CD14-positive monocyte (primary cell): ENCODE data around the gene SLC25A21. TPM values are rescaled to one million over a fixed set of nuclear protein-coding genes. Genes with fewer than 3 reads are reported as not detected.

ENCODE experiments used
- DNase-seq, 3 donors: peaks; one replicate each; pipeline ENCODE4 v3.0.0-alpha.2; 2011 to 2022
- H2AFZ ChIP-seq: 2 replicates; pipeline ENCODE4 v1.6.0; 2012; ENCODE audit warnings: mild to moderate bottlenecking, low read depth, low read length, inconsistent platforms; ENCODE audit not compliant: insufficient read depth, poor library complexity, severe bottlenecking
- H3K27ac ChIP-seq, 2 donors: 1 replicate in 1 of 2; 2 replicates in 1 of 2; pipeline ENCODE4 v1.5.1; 2012 to 2013; ENCODE audit warnings: low read length in 2 of 2, control low read depth in 1 of 2, inconsistent platforms in 1 of 2, low read depth in 1 of 2, mild to moderate bottlenecking in 1 of 2
- H3K27me3 ChIP-seq, 2 donors: one replicate each; pipeline versions ENCODE4 v1.6.0 to v1.6.1; 2011 to 2013; ENCODE audit warnings: low read length in 2 of 2; ENCODE audit not compliant: control insufficient read depth in 2 of 2, insufficient read depth in 2 of 2
- H3K36me3 ChIP-seq, 2 donors: replicated peaks in 1 of 2; 1 replicate in 1 of 2; 2 replicates in 1 of 2; pipeline versions ENCODE4 v1.5.1 to v1.6.1; 2012 to 2013; ENCODE audit warnings: low read length in 2 of 2, control low read depth in 1 of 2, inconsistent platforms in 1 of 2, mild to moderate bottlenecking in 1 of 2; ENCODE audit not compliant: insufficient read depth in 2 of 2, control insufficient read depth in 1 of 2
- H3K4me1 ChIP-seq, 2 donors: 1 replicate in 1 of 2; 2 replicates in 1 of 2; pipeline versions ENCODE4 v1.5.1 to v1.6.1; 2012 to 2013; ENCODE audit warnings: low read length in 2 of 2, control low read depth in 1 of 2, inconsistent platforms in 1 of 2, mild to moderate bottlenecking in 1 of 2, moderate library complexity in 1 of 2; ENCODE audit not compliant: insufficient read depth in 2 of 2, control insufficient read depth in 1 of 2
- H3K4me2 ChIP-seq: replicated peaks from 2 replicates; pipeline ENCODE3; 2012; ENCODE audit warnings: low read length, moderate library complexity, mild to moderate bottlenecking; ENCODE audit not compliant: poor library complexity, severe bottlenecking; ENCODE audit errors: extremely low read depth
- H3K4me3 ChIP-seq, 3 experiments: fragments of 200-600 bp in 1 of 3; sonication (generic) in 1 of 3; replicated peaks in 1 of 3; 1 replicate in 2 of 3; 2 replicates in 1 of 3; pipeline ENCODE4 v1.5.1; 2011 to 2013; ENCODE audit warnings: low read length in 3 of 3, mild to moderate bottlenecking in 3 of 3, control low read depth in 2 of 3, low read depth in 2 of 3, inconsistent platforms in 1 of 3, moderate library complexity in 1 of 3
- H3K79me2 ChIP-seq: 2 replicates; pipeline ENCODE4 v1.6.0; 2012; ENCODE audit warnings: mild to moderate bottlenecking, control low read depth, inconsistent platforms, low read length, moderate library complexity; ENCODE audit not compliant: insufficient read depth
- H3K9ac ChIP-seq: 2 replicates; pipeline ENCODE4 v1.6.0; 2017; ENCODE audit warnings: low read length, mild to moderate bottlenecking; ENCODE audit not compliant: insufficient read depth, poor library complexity, severe bottlenecking
- H3K9me3 ChIP-seq, 2 donors: replicated peaks in 1 of 2; 1 replicate in 1 of 2; 2 replicates in 1 of 2; pipeline versions ENCODE4 v1.5.1 to v1.6.1; 2012 to 2013; ENCODE audit warnings: low read length in 2 of 2, control low read depth in 1 of 2; ENCODE audit not compliant: control insufficient read depth in 1 of 2, insufficient read depth in 1 of 2
- H4K20me1 ChIP-seq: 2 replicates; pipeline ENCODE4 v1.6.0; 2012; ENCODE audit warnings: mild to moderate bottlenecking, low read length, control low read depth, moderate library complexity; ENCODE audit not compliant: insufficient read depth
- H3K27ac Mint-ChIP-seq, 7 donors: one replicate each; pipeline ENCODE4 v1.8.0; 2020; ENCODE audit warnings: mild to moderate bottlenecking in 7 of 7, mixed read lengths in 7 of 7, moderate library complexity in 6 of 7, inconsistent platforms in 2 of 7
- H3K27me3 Mint-ChIP-seq, 3 donors: one replicate each; pipeline ENCODE4 v1.8.0; 2021 to 2022; ENCODE audit warnings: low read depth in 3 of 3, mild to moderate bottlenecking in 3 of 3, mixed read lengths in 3 of 3, moderate library complexity in 3 of 3, inconsistent platforms in 1 of 3
- H3K36me3 Mint-ChIP-seq, 2 donors: one replicate each; pipeline ENCODE4 v1.8.0; 2020; ENCODE audit warnings: mixed read lengths in 2 of 2, inconsistent platforms in 1 of 2, mild to moderate bottlenecking in 1 of 2
- H3K4me1 Mint-ChIP-seq: one replicate; pipeline ENCODE4 v1.8.0; 2020; ENCODE audit warnings: mild to moderate bottlenecking, mixed read lengths
- H3K4me3 Mint-ChIP-seq, 2 donors: one replicate each; pipeline ENCODE4 v1.8.0; 2020; ENCODE audit warnings: mild to moderate bottlenecking in 2 of 2, mixed read lengths in 2 of 2, moderate library complexity in 1 of 2
- H3K9me3 Mint-ChIP-seq, 7 donors: one replicate each; pipeline ENCODE4 v1.8.0; 2020 to 2022; ENCODE audit warnings: mixed read lengths in 7 of 7, mild to moderate bottlenecking in 6 of 7, moderate library complexity in 6 of 7, inconsistent platforms in 2 of 7
- CTCF ChIP-seq: fragments of 200-600 bp; IDR thresholded peaks from one replicate; pipeline ENCODE4 v1.8.0; 2022; ENCODE audit warnings: antibody characterized with exemption, mild to moderate bottlenecking
- WGBS: methylation state at CpG from one replicate; pipeline ENCODE4 v1.1.5; 2013; ENCODE audit warnings: missing lambda C conversion rate; ENCODE audit not compliant: insufficient coverage; 5-methylcytosine and 5-hydroxymethylcytosine counted together
- intact Hi-C, 2 donors: fragments of 100-400 bp; cut with micrococcal nuclease; formaldehyde crosslinking; loops; one replicate each; pipeline versions ENCODE4 v1.15.0 to v1.15.1; 2023
- polyA plus RNA-seq, 3 donors: library from polyadenylated mRNA; depleted of rRNA in 1 of 3; unstranded in 2 of 3; stranded (reverse) in 1 of 3; fragments of 300-500 nt in 2 of 3; fragments of >200 nt in 1 of 3; fragmentation: Illumina TruSeq in 2 of 3; gene quantifications; 1 replicate in 2 of 3; 2 replicates in 1 of 3; pipeline ENCODE4 v1.2.3, GENCODE V29; 2012 to 2021

Gene SLC25A21
- polyA plus RNA-seq, 3 donors: not detected

DNA sequence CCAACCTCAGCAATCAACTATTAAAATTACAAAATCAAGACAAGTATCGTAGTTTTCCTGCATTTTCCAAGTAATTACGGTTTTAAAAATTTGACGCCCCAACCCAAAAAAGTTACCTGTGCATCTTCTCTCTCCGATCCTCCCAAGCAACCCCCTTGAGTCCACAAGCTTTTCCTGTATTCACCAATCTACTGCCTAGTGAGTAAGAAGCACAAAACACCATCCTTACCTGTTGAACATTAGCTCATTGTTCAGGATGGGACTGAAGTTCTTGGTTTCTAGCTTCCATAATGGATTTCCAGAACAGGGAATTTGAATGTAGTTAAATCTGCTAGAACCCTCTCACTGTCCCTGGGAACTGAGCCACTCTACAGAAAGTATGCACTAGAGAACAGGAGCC lies 348.8 kb downstream of the SLC25A21 start:
- peaks cover 0 to 3% (median 0%) of the 10 kb centered on the region in 3 donors for H3K27me3 Mint-ChIP-seq
- intact Hi-C loops: no loop called here

GRCh38 chr14:36822685-36823084 lies 349.7 kb downstream of the SLC25A21 start:
- Histone ChIP-seq H3K4me3 (no peak overlapping the region), H3K4me2 (no peak overlapping the region), H3K9me3 (no peaks in the 10 kb centered on the region), H3K27ac (no peak overlapping the region), H3K36me3 (no peaks in the 10 kb centered on the region), H3K79me2 (no peaks in the 10 kb centered on the region), H4K20me1 (no peaks in the 10 kb centered on the region), H2AFZ (no peak overlapping the region), H3K27me3 (no peaks in the 10 kb centered on the region), H3K9ac (no peak overlapping the region), H3K4me1 (no peaks in the 10 kb centered on the region)
- no peaks in the 10 kb centered on the region for H3K4me1 Mint-ChIP-seq
- intact Hi-C loops: no loop called here
- H3K4me3 Mint-ChIP-seq: no peak overlapping the region
- no peak for TF ChIP-seq CTCF
- peaks cover 0 to 3% (median 0%) of the 10 kb centered on the region in 3 donors for H3K27me3 Mint-ChIP-seq
- DNase-seq: no peak
- no peak overlapping the region for H3K27ac Mint-ChIP-seq
- peaks cover 0 to 2% (median 0%) of the 10 kb centered on the region in 7 donors for H3K9me3 Mint-ChIP-seq
- H3K36me3 Mint-ChIP-seq: no peaks in the 10 kb centered on the region

More for the DNA sequence above, 348.8 kb downstream of the SLC25A21 start:
- no peaks in the 10 kb centered on the region for H3K27me3 ChIP-seq
- WGBS: 69% methylated on average over 4 of the region's 4 CpGs
- H3K9me3 Mint-ChIP-seq: peaks cover 0 to 2% (median 0%) of the 10 kb centered on the region in 7 donors
- no peaks in the 10 kb centered on the region for H3K4me1 ChIP-seq
- H3K9me3 ChIP-seq: no peaks in the 10 kb centered on the region
- no peaks in the 10 kb centered on the region for H3K36me3 Mint-ChIP-seq
- no peak for DNase-seq
- H3K4me3 ChIP-seq: no peak overlapping the region
- H3K9ac ChIP-seq: no peak overlapping the region
- H3K36me3 ChIP-seq: no peaks in the 10 kb centered on the region
- no peak overlapping the region for H3K27ac ChIP-seq
- no peaks in the 10 kb centered on the region for H3K79me2 ChIP-seq
- no peak overlapping the region for H3K4me2 ChIP-seq
- H3K27ac Mint-ChIP-seq: no peak overlapping the region
- no peak for TF ChIP-seq CTCF
- H2AFZ ChIP-seq: no peak overlapping the region
- no peaks in the 10 kb centered on the region for H3K4me1 Mint-ChIP-seq
- no peaks in the 10 kb centered on the region for H4K20me1 ChIP-seq
- no peak overlapping the region for H3K4me3 Mint-ChIP-seq
